GM19468 (cell line): Measurements from ENCODE around the gene PDE4D.

ENCODE experiments used
- ATAC-seq: cut with Tn5 transposase; IDR thresholded peaks from one replicate; pipeline ENCODE4 v1.9.1; 2021; ENCODE audit warnings: mild to moderate bottlenecking, moderate library complexity, moderate number of reproducible peaks; ENCODE audit not compliant: unreplicated experiment; ENCODE audit errors: extremely low read depth

Gene PDE4D

DNA sequence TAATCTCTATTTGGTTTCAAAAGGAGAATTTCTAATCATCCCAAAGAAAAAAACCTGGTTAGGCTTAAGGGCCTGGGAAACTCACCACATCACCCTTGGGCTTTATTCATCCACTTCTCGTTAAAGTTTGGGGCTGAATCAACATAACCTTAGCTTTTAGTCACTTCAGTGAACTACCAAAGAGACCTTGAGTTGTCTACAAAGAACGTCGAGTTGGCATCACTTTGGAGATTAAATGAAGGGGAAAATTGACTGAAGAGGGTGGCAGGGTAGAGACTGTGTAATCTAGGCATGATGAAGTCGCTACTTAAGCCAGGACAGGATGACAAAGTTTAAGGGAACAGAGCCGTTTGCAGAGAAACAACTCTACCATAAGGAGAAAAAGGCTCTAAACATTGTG lies 969.2 kb downstream of the PDE4D start:
- no peak for ATAC-seq

DNA sequence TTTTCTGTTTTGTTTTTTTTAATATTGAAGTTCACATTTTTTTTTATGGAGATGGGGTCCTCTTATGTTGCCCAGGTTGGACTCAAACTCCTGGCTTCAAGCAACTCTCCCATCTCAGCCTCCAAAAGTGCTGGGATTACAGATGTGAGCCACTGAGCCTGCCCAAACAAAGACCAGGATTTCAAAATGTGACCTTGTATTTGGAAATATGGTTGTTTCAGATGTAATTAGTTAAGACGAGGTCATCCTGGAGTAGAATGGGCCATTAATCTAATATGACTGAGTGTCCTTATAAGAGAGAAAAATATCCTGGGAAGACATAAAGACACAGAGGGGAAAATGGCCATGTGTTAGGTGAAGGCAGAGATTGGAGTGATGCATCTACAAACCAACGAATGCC lies 970.2 kb downstream of the PDE4D start:
- ATAC-seq, result no peak

DNA sequence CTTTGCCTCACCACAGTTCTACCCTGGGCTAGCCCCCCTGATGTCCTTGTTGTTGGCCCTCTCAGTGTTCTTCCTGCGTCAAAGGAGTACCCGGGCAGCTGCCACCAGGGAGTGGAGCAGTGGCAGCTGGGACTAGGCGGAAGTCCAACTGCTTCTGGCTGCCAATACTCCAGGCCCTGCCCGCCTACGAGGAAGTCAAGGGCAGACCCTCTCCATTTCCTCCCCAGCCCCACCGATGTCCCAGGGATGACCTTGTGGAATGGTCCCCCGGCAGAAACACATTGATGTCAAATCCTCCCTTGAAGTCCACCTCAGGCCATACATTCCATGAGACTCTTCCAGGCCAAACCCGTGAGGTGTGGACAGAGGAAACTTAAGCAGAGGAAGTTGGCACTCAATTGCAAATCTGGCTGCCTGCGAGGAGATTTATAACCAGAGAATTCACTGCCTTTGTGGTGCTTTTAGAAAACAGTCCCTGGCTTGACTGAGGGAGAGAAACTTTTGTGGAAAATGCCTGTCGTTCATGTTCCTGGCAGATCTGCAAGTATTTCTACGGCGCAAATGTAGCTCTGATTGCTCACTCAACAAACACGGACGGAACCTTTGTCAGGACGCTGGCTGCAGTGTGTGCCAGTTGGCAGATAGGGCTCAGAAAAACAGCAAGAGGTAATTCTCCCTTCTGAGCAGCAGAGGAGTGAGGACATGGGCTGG lies 970.9 kb downstream of the PDE4D start:
- no peak for ATAC-seq

DNA sequence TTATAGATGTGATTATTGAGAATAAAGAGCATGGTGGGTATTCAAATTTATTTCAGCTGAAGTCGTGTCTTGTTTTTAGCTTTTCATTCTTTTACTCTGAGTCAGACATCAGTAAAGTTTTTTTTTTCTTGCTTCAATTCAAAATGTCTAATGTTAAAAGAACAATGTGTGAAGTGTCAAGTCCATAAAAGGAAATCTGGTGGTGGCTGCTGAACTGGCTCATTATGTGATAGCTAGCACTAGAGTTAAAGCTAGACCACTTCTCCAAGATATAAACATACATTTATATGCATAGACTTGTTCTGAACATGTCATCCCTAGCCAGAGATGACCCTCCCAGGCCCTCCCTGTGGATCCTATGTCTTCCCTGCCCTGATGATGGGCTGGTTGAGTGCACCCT lies 972.4 kb downstream of the PDE4D start:
- no peak for ATAC-seq

DNA sequence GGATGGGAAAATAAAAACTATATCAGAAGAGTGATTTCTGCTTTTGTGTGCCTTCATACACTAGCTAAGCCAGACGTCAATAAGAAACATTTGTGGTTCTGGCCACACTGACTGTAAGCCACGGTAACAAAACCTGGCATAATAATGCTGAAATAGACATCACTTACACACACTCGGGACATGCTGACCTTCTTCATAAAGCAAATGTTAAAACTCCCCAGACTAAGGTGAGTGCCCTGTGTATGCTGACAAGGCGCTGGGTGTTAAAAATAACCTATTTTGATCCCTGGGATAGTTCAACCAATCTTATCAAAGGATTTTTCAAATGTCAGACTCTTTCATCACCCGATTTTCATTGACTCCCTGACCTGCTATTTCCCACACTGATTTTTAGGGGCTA lies 973.7 kb downstream of the PDE4D start:
- no peak for ATAC-seq
